K562 (cell line): Measurements from ENCODE around the gene NFATC1. TPM values are rescaled to one million over a fixed set of nuclear protein-coding genes. Genes with fewer than 3 reads are reported as not detected.

Source experiments
- ATAC-seq: fragments of 200-7000 bp; cut with Tn5 transposase; 3 replicates; pipeline ENCODE4 v1.9.1; 2020; ENCODE audit warnings: moderate library complexity
- BruUV-seq: library from RNA; stranded (reverse); fragments of 400-500 nt; replicated peaks from 2 replicates; lab custom pipeline; 2021; lab: Mats Ljungman, UMichigan
- CTCF ChIA-PET: fragments of 300-600 bp; formaldehyde crosslinking; extraction: SDS; loops from one replicate; lab custom pipeline; 2021; ENCODE audit warnings: low intra/inter-chr PET ratio; lab: Yijun Ruan, JAX
- POLR2A ChIA-PET: fragments of 300-600, 350-650 bp; sonication (Branson Sonifier 250); formaldehyde crosslinking; extraction: SDS; loops from one replicate; lab custom pipeline; 2021; ENCODE audit warnings: antibody characterized with exemption, inconsistent platforms; lab: Yijun Ruan, JAX
- DNase-seq, 4 experiments: peaks; one replicate each; pipeline versions ENCODE4 v3.0.0 to v3.0.0-alpha.2; 2011 to 2018; ENCODE audit warnings: low spot score in 3 of 4, mixed read lengths in 3 of 4; ENCODE audit errors: extremely low read depth in 1 of 4
- FAIRE-seq: peaks from 2 replicates; lab custom pipeline; 2011; peaks lifted over from hg19 to GRCh38; lab: Jason Lieb, UNC
- H2AFZ ChIP-seq: 2 replicates; pipeline ENCODE4 v1.6.0; 2011; ENCODE audit warnings: low read depth, low read length, control low read depth, inconsistent platforms
- H3K27ac ChIP-seq: fragments of 200-600 bp; 3 replicates; pipeline ENCODE4 v1.8.0; 2011; ENCODE audit warnings: low read depth, mild to moderate bottlenecking, control low read depth, inconsistent platforms, low read length, moderate library complexity, mixed read lengths; ENCODE audit errors: extremely low read depth
- H3K27me3 ChIP-seq, 2 experiments: fragments of 300-600 bp in 1 of 2; 2 replicates in 1 of 2; 3 replicates in 1 of 2; pipeline versions ENCODE4 v1.6.0 to v1.8.0; 2011; ENCODE audit warnings: inconsistent platforms in 2 of 2, low read length in 2 of 2, mild to moderate bottlenecking in 1 of 2, mixed read lengths in 1 of 2, moderate library complexity in 1 of 2; ENCODE audit not compliant: control insufficient read depth in 2 of 2, insufficient read depth in 2 of 2
- H3K36me3 ChIP-seq: fragments of 300-600 bp; 3 replicates; pipeline ENCODE4 v1.8.0; 2011; ENCODE audit warnings: mild to moderate bottlenecking, low read length, inconsistent platforms; ENCODE audit not compliant: control insufficient read depth, insufficient read depth
- H3K4me1 ChIP-seq, 2 experiments: fragments of 200-600 bp in 1 of 2; replicated peaks in 1 of 2; 2 replicates in 1 of 2; 3 replicates in 1 of 2; pipeline versions ENCODE4 v1.5.1 to v1.8.0; 2011; ENCODE audit warnings: inconsistent platforms in 2 of 2, low read length in 2 of 2, mild to moderate bottlenecking in 1 of 2, mixed read lengths in 1 of 2, moderate library complexity in 1 of 2; ENCODE audit not compliant: control insufficient read depth in 2 of 2, insufficient read depth in 2 of 2
- H3K4me2 ChIP-seq: 2 replicates; pipeline ENCODE4 v1.6.1; 2011; ENCODE audit warnings: low read length, control low read depth, inconsistent platforms, mixed read lengths; ENCODE audit not compliant: insufficient read depth
- H3K4me3 ChIP-seq: fragments of 200-600 bp; sonication (generic), shearing (Covaris generic); 2 replicates; pipeline ENCODE4 v1.5.1; 2016; ENCODE audit warnings: control low read depth, inconsistent platforms
- H3K79me2 ChIP-seq: fragments of 200-600 bp; 3 replicates; pipeline ENCODE4 v1.8.0; 2011; ENCODE audit warnings: low read length, inconsistent platforms; ENCODE audit not compliant: control insufficient read depth, insufficient read depth
- H3K9ac ChIP-seq, 2 experiments: 2 replicates each; pipeline versions ENCODE4 v1.6.0 to v1.6.1; 2011; ENCODE audit warnings: low read depth in 2 of 2, low read length in 2 of 2, control low read depth in 1 of 2, inconsistent platforms in 1 of 2, mild to moderate bottlenecking in 1 of 2, mixed read lengths in 1 of 2; ENCODE audit not compliant: insufficient read depth in 1 of 2
- H3K9me1 ChIP-seq: one replicate; pipeline ENCODE4 v1.6.0; 2011; ENCODE audit warnings: inconsistent platforms, mild to moderate bottlenecking, low read length, moderate library complexity; ENCODE audit not compliant: control insufficient read depth, insufficient read depth
- H3K9me3 ChIP-seq: replicated peaks from 2 replicates; pipeline ENCODE4 v1.5.1; 2011; ENCODE audit warnings: low read depth, low read length, inconsistent platforms; ENCODE audit not compliant: control insufficient read depth, insufficient read depth
- H4K20me1 ChIP-seq: replicated peaks from 2 replicates; pipeline ENCODE4 v1.6.1; 2011; ENCODE audit warnings: low read length, inconsistent platforms, mixed read lengths; ENCODE audit not compliant: control insufficient read depth, insufficient read depth
- FOXJ3 ChIP-seq: sonication (generic); formaldehyde crosslinking; IDR thresholded peaks from 2 replicates; pipeline ENCODE4 v1.4.0; 2020; ENCODE audit warnings: mild to moderate bottlenecking, missing genetic modification reagents
- KDM5B ChIP-seq: fragments of 200-600 bp; sonication (generic); IDR thresholded peaks from 2 replicates; pipeline ENCODE4 v1.6.1; 2012; ENCODE audit warnings: low read depth, mild to moderate bottlenecking, moderate library complexity, low read length, control low read depth, inconsistent platforms; ENCODE audit not compliant: insufficient replicate concordance
- KLF16 ChIP-seq: IDR thresholded peaks from 2 replicates; pipeline ENCODE4 v1.6.1; 2016; ENCODE audit warnings: antibody characterized with exemption
- RNF2 ChIP-seq: sonication (generic); IDR thresholded peaks from 2 replicates; pipeline ENCODE4 v1.6.1; 2016
- SMAD4 ChIP-seq: fragments of 250-450 bp; sonication (Bioruptor Pico); conservative IDR thresholded peaks from 2 replicates; pipeline ENCODE4 v1.8.0; 2021; ENCODE audit warnings: inconsistent platforms, mild to moderate bottlenecking, moderate library complexity
- SOX6 ChIP-seq: fragments of 450-650 bp; IDR thresholded peaks from 2 replicates; pipeline ENCODE4 v1.6.1; 2014; ENCODE audit warnings: mild to moderate bottlenecking
- TAF7 ChIP-seq: fragments of 450-650 bp; IDR thresholded peaks from 2 replicates; pipeline ENCODE4 v1.6.1; 2016; ENCODE audit warnings: missing genetic modification characterization, missing compliant biosample characterization
- U2AF1 ChIP-seq: fragments of 200-400 bp; formaldehyde crosslinking; optimal IDR thresholded peaks from 2 replicates; pipeline ENCODE3; 2017; ENCODE audit warnings: mild to moderate bottlenecking, low read depth, low read length, moderate library complexity
- ZNF239 ChIP-seq: fragments of 250-450 bp; sonication (Bioruptor Pico); IDR thresholded peaks from 2 replicates; pipeline ENCODE4 v1.4.0; 2020; ENCODE audit warnings: mild to moderate bottlenecking
- ZNF354B ChIP-seq: fragments of 250-450 bp; sonication (Bioruptor Pico); IDR thresholded peaks from 2 replicates; pipeline ENCODE4 v1.4.0; 2020
- ZNF57 ChIP-seq: fragments of 450-650 bp; formaldehyde crosslinking; IDR thresholded peaks from 2 replicates; pipeline ENCODE4 v1.4.0; 2020; ENCODE audit warnings: mild to moderate bottlenecking, moderate library complexity
- ZSCAN29 ChIP-seq: fragments of 450-650 bp; IDR thresholded peaks from 2 replicates; pipeline ENCODE4 v1.6.1; 2017
- WGBS: fragments of 100-300 bp; shearing (Covaris generic); methylation state at CpG from one replicate; pipeline ENCODE4 v1.1.6; 2016; ENCODE audit warnings: low coverage, mixed read lengths; ENCODE audit not compliant: insufficient coverage; ENCODE audit errors: missing lambda C conversion rate; 5-methylcytosine and 5-hydroxymethylcytosine counted together
- in situ Hi-C: fragments of 300-500 bp; cut with MboI; formaldehyde crosslinking; loops from 4 replicates; pipeline ENCODE4 v1.15.0; 2018; ENCODE audit warnings: inconsistent platforms, mixed read lengths
- intact Hi-C: fragments of 100-400 bp; cut with micrococcal nuclease; formaldehyde crosslinking; loops from 2 replicates; pipeline ENCODE4 v1.14.2; 2022
- polyA plus RNA-seq, 8 experiments: library from polyadenylated mRNA; depleted of rRNA in 4 of 8; stranded (reverse) in 5 of 8; unstranded in 3 of 8; fragments of >200 nt; fragmentation: Nextera tagmentation in 2 of 8; fragmentation: Illumina TruSeq in 1 of 8; extraction: Ambion mirVana in 2 of 8; extraction: Trizol in 1 of 8; gene quantifications; 2 replicates each; pipeline versions ENCODE4 v1.2.1 to v1.2.3, GENCODE V29; 2011 to 2014; ENCODE audit warnings: inconsistent platforms in 1 of 8, missing spikeins in 1 of 8
- total RNA-seq, 7 experiments: library from RNA; depleted of rRNA in 6 of 7; stranded (reverse); fragments of >200 nt in 6 of 7; fragmentation: Illumina TruSeq in 2 of 7; extraction: Trizol in 2 of 7; gene quantifications; 2 replicates each; pipeline versions ENCODE4 v1.2.1 to v1.2.3, GENCODE V29; 2011 to 2021; ENCODE audit warnings: low replicate concordance in 1 of 7

The NFATC1 gene
- total and polyA plus RNA-seq, 9 of the 15 experiments (the other 6 are each of a cell fraction or from before 2014, with no cell fraction given): 1.1 to 16.4 (median 2.5) TPM

- no peak for TF ChIP-seq SOX6
- TF ChIP-seq FOXJ3 (CRISPR knock-in tag): no peak
- TF ChIP-seq RNF2: no peak
Measured at GRCh38 chr18:79493211-79493800, 97.6 kb downstream of the NFATC1 start (continued).

DNA sequence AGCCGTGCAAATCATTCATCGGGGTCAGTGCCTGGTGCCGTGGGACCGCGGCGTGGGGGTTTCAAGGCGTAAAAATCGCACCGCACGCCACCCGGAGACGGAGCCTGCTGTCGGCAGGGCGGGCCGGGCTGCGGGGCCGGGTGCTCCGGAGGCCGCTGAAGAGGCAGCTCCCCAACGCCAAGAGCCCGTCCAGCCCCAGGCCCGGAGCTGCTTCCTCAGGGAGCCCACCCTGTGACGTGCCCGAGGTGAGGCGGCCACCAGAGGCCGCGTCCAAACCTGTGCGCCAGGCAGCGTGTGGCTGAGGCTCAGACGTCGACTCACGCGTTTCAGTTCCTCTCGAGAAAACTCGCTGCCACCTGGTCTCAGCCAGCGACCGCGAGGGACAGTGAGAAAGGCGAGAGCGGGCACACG lies 98.1 kb downstream of the NFATC1 start:
- Histone ChIP-seq H3K4me3 (no peak overlapping the region), H3K9ac (no peak overlapping the region), H3K36me3 (peaks cover 3% of the 10 kb centered on the region; the same call in 1 of the 3 replicates), H3K4me2 (no peak overlapping the region), H3K79me2 (no peaks in the 10 kb centered on the region), H2AFZ (no peak overlapping the region), H3K27ac (no peak overlapping the region), H3K4me1 (no peaks in the 10 kb centered on the region; a peak in 1 of 5 replicates), H4K20me1 (no peaks in the 10 kb centered on the region), H3K27me3 (no peaks in the 10 kb centered on the region), H3K9me3 (peaks cover 5% of the 10 kb centered on the region), H3K9me1 (no peaks in the 10 kb centered on the region)
- WGBS: no CpG with 5 or more reads among the region's 41 CpGs
- TF ChIP-seq KLF16 (no peak), TAF7 (tag) (no peak), ZSCAN29 (no peak), U2AF1 (no peak), ZNF354B (no peak), ZNF57 (no peak), ZNF239 (CRISPR knock-in tag) (no peak), KDM5B (no peak), SOX6 (no peak), SMAD4 (CRISPR knock-in tag) (no peak)
- intact Hi-C loops (no loop called here), in situ Hi-C loops (no loop called here)
- CTCF ChIA-PET: no interaction called here
- FAIRE-seq (no peak), DNase-seq (no peak), ATAC-seq (no peak)
- no TSS peak for BruUV-seq
- POLR2A ChIA-PET: no interaction called here
